Caco-2 (cell line): ENCODE measurements around the gene NPY1R. TPM values are rescaled to one million over a fixed set of nuclear protein-coding genes. Genes with fewer than 3 reads are reported as not detected.

ENCODE experiments used
- BruUV-seq: library from RNA; stranded (reverse); fragments of 400-500 nt; replicated peaks from 2 replicates; lab custom pipeline; 2021; lab: Mats Ljungman, UMichigan
- CTCF ChIA-PET: fragments of 300-600 bp; sonication (Branson Sonifier 250); formaldehyde crosslinking; loops from one replicate; lab custom pipeline; 2022; ENCODE audit warnings: antibody characterized with exemption; lab: Charles Lee
- POLR2A ChIA-PET: fragments of 300-600 bp; sonication (Branson Sonifier 250); formaldehyde crosslinking; loops from one replicate; lab custom pipeline; 2022; ENCODE audit warnings: antibody characterized with exemption; lab: Charles Lee
- DNase-seq, 2 experiments: peaks; one replicate each; pipeline versions ENCODE4 v3.0.0 to v3.0.0-alpha.2; 2020 to 2022
- H3K27me3 ChIP-seq: replicated peaks from 2 replicates; pipeline ENCODE4 v1.6.0; 2011; ENCODE audit warnings: low read length; ENCODE audit not compliant: control insufficient read depth, insufficient read depth
- H3K36me3 ChIP-seq: 2 replicates; pipeline ENCODE4 v1.5.1; 2011; ENCODE audit warnings: low read length; ENCODE audit not compliant: control insufficient read depth, insufficient read depth
- H3K4me1 ChIP-seq: fragments of 250-450 bp; sonication (Bioruptor Pico); 2 replicates; pipeline ENCODE4 v1.5.1; 2020; ENCODE audit warnings: mild to moderate bottlenecking
- H3K4me3 ChIP-seq: 2 replicates; pipeline ENCODE4 v1.5.1; 2011; ENCODE audit warnings: low read depth, mild to moderate bottlenecking, control low read depth, low read length
- H3K9me3 ChIP-seq: fragments of 250-450 bp; sonication (Bioruptor Pico); 2 replicates; pipeline ENCODE4 v1.5.1; 2020; ENCODE audit warnings: mild to moderate bottlenecking, moderate library complexity
- H3K27ac Mint-ChIP-seq: one replicate; pipeline ENCODE4 v1.8.0; 2022; ENCODE audit warnings: mixed read lengths; ENCODE audit not compliant: unreplicated experiment
- H3K27me3 Mint-ChIP-seq: one replicate; pipeline ENCODE4 v1.8.0; 2022; ENCODE audit warnings: mixed read lengths; ENCODE audit not compliant: insufficient read depth, unreplicated experiment
- H3K36me3 Mint-ChIP-seq: one replicate; pipeline ENCODE4 v1.8.0; 2022; ENCODE audit warnings: mild to moderate bottlenecking, mixed read lengths; ENCODE audit not compliant: insufficient read depth, unreplicated experiment
- H3K4me1 Mint-ChIP-seq: one replicate; pipeline ENCODE4 v1.8.0; 2022; ENCODE audit warnings: low read depth, mixed read lengths; ENCODE audit not compliant: unreplicated experiment
- H3K4me3 Mint-ChIP-seq: one replicate; pipeline ENCODE4 v1.8.0; 2022; ENCODE audit warnings: mild to moderate bottlenecking, moderate library complexity, mixed read lengths; ENCODE audit not compliant: unreplicated experiment
- H3K9me3 Mint-ChIP-seq: one replicate; pipeline ENCODE4 v1.8.0; 2022; ENCODE audit warnings: mixed read lengths; ENCODE audit not compliant: unreplicated experiment
- CTCF ChIP-seq, 2 experiments: fragments of 200-600 bp in 1 of 2; IDR thresholded peaks; 1 replicate in 1 of 2; 2 replicates in 1 of 2; pipeline versions ENCODE4 v1.5.1 to v1.8.0; 2011 to 2022; ENCODE audit warnings: antibody characterized with exemption in 1 of 2, control low read depth in 1 of 2, inconsistent platforms in 1 of 2, low read depth in 1 of 2, low read length in 1 of 2, mild to moderate bottlenecking in 1 of 2, moderate library complexity in 1 of 2; ENCODE audit not compliant: insufficient read depth in 1 of 2, severe bottlenecking in 1 of 2, unreplicated experiment in 1 of 2
- intact Hi-C: fragments of 100-400 bp; cut with micrococcal nuclease; formaldehyde crosslinking; loops from one replicate; pipeline ENCODE4 v1.10.0; 2022; ENCODE audit not compliant: unreplicated experiment
- total RNA-seq: library from RNA; stranded (reverse); gene quantifications from 2 replicates; pipeline ENCODE4 v1.2.3, GENCODE V29; 2022

Gene NPY1R
- total RNA-seq, 1 experiment from 2014 or later = 1.5 TPM

GRCh38 chr4:163372029-163372428 lies 39.6 kb upstream of the NPY1R start:
- no peaks in the 10 kb centered on the region for H3K36me3 Mint-ChIP-seq
- H3K4me1 Mint-ChIP-seq = no peaks in the 10 kb centered on the region
- no peaks in the 10 kb centered on the region for H3K36me3 ChIP-seq
- BruUV-seq = no TSS peak
- H3K9me3 Mint-ChIP-seq = no peaks in the 10 kb centered on the region
- DNase-seq = no peak
- H3K4me3 ChIP-seq = no peak overlapping the region
- no peak overlapping the region for H3K27ac Mint-ChIP-seq
- H3K27me3 ChIP-seq = no peaks in the 10 kb centered on the region
- no peak overlapping the region for H3K4me3 Mint-ChIP-seq
- ChIA-PET CTCF (no interaction called here), POLR2A (no interaction called here)
- no peaks in the 10 kb centered on the region for H3K27me3 Mint-ChIP-seq
- no peaks in the 10 kb centered on the region for H3K9me3 ChIP-seq
- intact Hi-C loops = no loop called here
- no peak for TF ChIP-seq CTCF (IDR thresholded peaks at IDR 0.05; ENCODE audit: insufficient read depth in 1 of 2, low read depth in 1 of 2, low read length in 1 of 2, severe bottlenecking in 1 of 2, unreplicated experiment in 1 of 2)
- no peaks in the 10 kb centered on the region for H3K4me1 ChIP-seq

- TF ChIP-seq CTCF (IDR thresholded peaks at IDR 0.05; ENCODE audit: insufficient read depth in 1 of 2, low read depth in 1 of 2, low read length in 1 of 2, severe bottlenecking in 1 of 2, unreplicated experiment in 1 of 2) = no peak
- no peak overlapping the region for H3K27ac Mint-ChIP-seq
These were observed 35.3 kb upstream of the NPY1R start for GRCh38 chr4:163367651-163368050.

GRCh38 chr4:163356104-163356503 lies 23.7 kb upstream of the NPY1R start:
- intact Hi-C loops = no loop called here
- Mint-ChIP-seq H3K27ac (no peak overlapping the region), H3K4me3 (no peak overlapping the region)

More at GRCh38 chr4:163367651-163368050, 35.3 kb upstream of the NPY1R start:
- intact Hi-C loops = no loop called here
- no peaks in the 10 kb centered on the region for H3K4me1 ChIP-seq
- Mint-ChIP-seq H3K9me3 (no peaks in the 10 kb centered on the region), H3K4me1 (no peaks in the 10 kb centered on the region), H3K4me3 (no peak overlapping the region), H3K36me3 (no peaks in the 10 kb centered on the region), H3K27me3 (peaks cover 3% of the 10 kb centered on the region)
- ChIA-PET POLR2A (no interaction called here), CTCF (no interaction called here)
- no peaks in the 10 kb centered on the region for H3K27me3 ChIP-seq
- BruUV-seq = no TSS peak
- DNase-seq = no peak
- H3K36me3 ChIP-seq = no peaks in the 10 kb centered on the region
- H3K9me3 ChIP-seq = no peaks in the 10 kb centered on the region
- H3K4me3 ChIP-seq = no peak overlapping the region

More at GRCh38 chr4:163356104-163356503, 23.7 kb upstream of the NPY1R start:
- CTCF ChIA-PET = no interaction called here
- Mint-ChIP-seq H3K4me1 (no peaks in the 10 kb centered on the region), H3K27me3 (peaks cover 5% of the 10 kb centered on the region), H3K9me3 (no peaks in the 10 kb centered on the region), H3K36me3 (no peaks in the 10 kb centered on the region)
- no peaks in the 10 kb centered on the region for H3K4me1 ChIP-seq
- no TSS peak for BruUV-seq
- TF ChIP-seq CTCF (IDR thresholded peaks at IDR 0.05; ENCODE audit: insufficient read depth in 1 of 2, low read depth in 1 of 2, low read length in 1 of 2, severe bottlenecking in 1 of 2, unreplicated experiment in 1 of 2) = no peak
- H3K27me3 ChIP-seq = no peaks in the 10 kb centered on the region
- DNase-seq = no peak
- no peak overlapping the region for H3K4me3 ChIP-seq
- H3K36me3 ChIP-seq = no peaks in the 10 kb centered on the region
- H3K9me3 ChIP-seq = no peaks in the 10 kb centered on the region
- POLR2A ChIA-PET = no interaction called here
